HG02884 (cell line): ENCODE results near the gene PPP4R1.

Source experiments
- ATAC-seq: cut with Tn5 transposase; IDR thresholded peaks from one replicate; pipeline ENCODE4 v1.9.1; 2021; ENCODE audit warnings: mild to moderate bottlenecking, moderate library complexity; ENCODE audit not compliant: unreplicated experiment

PPP4R1 gene

DNA sequence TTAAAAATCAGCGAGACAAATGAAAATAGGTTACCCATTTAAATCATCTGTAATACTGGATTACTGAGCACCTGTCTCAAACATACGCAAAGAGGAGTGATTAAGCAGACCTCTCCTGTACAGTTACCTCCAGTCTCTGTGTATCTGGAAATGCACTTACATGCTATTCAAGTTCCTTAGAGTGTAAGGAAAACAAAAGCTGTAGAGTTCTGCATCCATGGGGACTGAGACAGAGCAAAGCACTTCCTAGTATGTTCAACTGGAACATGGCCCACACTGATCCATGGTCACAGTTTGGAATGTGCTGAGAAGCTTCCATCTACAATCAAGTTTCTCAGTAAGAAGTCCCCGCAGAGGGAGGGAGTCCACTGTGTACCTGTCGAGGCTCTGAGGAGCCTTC lies 63.9 kb downstream of the PPP4R1 start:
- ATAC-seq = no peak

DNA sequence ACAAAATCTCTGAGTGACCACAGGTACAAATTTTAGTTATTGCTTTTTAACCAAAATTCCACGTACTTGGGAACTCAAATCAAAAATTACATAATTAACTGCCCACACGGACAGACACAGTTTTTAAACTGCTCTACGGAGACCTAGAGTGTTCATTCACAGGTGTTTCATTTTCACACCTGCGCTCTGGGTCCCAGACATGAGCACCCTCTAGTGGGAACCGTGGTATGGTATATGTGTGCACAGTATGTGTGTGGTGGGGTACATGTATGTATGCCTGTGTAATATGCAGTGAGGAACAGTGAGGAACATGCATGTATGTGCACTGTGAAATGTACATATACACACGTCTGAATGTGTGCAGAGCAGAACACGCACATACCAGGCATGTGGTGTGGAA lies 65.0 kb downstream of the PPP4R1 start:
- ATAC-seq = no peak

DNA sequence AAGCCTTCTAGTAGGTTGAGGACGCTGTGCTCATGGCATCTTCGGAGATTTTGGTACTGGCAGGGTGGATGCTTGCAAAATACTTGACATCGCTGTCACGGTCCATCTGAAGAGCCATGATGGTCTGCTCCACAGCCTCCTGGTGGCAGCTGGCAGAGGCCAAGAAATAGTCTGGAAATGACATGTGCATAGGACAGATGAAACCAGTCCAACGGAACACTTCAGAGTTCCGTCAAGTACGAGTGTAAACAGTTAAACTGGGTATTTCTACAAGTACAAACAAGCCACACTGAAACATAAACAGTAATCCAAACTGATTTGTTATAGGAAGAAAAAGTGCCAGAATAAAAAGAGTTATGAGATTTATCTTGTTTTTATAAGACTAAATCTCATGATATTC lies 66.6 kb downstream of the PPP4R1 start:
- ATAC-seq = no peak

DNA sequence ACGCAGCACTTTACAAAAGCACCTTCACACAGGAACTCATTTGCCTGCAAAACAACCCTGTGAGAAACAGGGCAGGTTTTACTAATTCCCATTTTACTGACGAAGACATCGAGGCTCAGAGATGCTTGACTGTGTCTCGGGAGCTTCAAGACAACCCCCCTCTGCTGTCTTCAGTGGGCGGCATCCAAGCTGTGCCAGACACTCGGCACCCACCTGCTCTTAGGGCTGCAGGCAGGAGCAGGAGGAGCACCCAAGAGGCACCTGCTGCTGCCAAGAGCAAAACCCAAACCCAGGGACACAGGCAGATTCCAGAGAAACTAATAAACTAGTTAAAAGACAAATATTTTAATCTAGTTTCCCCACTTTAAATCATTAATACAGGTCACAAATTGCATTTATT lies 67.9 kb downstream of the PPP4R1 start:
- no peak for ATAC-seq

DNA sequence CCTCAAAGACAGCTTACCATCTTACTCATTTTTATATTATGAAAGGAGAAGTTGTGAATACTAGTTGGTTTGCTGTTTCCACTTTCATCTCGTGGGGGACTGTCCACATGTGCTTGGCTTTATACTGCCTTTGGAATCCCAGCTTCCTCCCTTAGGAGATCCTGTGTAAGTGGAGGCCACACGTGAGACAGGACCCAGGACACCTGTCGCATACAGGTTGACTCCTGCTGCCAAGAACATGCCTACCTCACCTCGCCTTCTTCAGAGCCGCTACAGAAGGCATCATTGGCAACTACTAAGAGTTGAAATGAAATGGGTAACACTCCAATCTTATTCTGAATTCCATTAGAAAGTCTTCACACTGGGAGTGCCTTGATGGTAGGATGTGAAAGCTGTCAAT lies 69.3 kb downstream of the PPP4R1 start:
- no peak for ATAC-seq

DNA sequence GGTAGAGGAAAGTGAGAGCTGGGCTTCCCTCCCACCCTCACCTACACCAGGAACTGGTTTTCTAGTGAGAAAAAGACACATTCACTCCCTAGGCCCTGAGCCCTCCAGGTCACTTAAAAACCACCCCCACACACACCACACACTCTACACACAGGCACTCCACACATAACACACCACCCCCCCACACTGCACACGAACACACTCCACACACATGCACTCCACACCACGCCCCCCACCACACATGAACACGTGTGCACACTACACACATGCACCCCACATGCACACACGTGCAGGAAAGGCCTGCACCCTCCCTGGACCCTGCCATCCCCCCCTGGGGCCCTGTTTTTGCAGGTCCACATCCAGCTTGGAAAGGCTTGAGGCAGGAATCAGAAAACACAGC lies 71.4 kb downstream of the PPP4R1 start:
- ATAC-seq = no peak

DNA sequence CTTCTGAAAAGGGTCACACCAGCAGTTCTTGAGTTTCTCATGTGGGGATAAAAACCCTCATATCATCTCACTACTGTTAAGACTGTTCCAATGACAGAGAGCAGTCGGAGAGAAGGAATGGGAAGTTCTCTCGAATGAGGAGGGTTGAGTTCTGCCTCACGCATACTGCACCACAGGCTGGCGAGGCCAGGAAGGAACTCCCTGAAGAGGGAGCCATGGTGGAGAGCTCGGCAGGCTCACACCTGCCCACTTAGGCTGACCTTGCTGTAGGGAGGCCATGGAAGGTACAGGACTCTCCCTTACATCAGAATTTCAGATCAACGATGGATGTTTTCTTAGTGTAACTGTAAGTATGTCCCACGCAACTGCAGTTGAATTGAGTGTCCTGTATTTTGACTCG lies 74.4 kb downstream of the PPP4R1 start:
- ATAC-seq = no peak

DNA sequence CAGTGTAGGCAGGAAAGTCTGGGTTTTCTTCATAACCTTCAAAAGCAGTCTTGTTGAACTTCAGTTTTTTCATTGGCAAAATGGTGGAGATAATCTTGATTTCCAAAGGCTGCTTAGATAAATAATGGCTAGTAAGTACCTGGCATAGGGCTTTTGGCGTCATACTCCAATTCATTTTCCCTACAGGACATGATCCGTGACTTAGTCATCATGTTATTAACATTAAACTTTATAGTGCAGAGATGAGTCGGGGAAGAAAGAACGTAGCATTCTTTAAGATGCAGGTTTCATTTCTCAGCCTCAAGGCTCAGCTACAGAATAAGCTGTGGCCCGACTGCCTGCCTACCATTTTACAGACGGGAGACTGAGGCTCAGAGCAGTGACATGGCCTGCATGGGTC lies 75.1 kb downstream of the PPP4R1 start:
- ATAC-seq = no peak

DNA sequence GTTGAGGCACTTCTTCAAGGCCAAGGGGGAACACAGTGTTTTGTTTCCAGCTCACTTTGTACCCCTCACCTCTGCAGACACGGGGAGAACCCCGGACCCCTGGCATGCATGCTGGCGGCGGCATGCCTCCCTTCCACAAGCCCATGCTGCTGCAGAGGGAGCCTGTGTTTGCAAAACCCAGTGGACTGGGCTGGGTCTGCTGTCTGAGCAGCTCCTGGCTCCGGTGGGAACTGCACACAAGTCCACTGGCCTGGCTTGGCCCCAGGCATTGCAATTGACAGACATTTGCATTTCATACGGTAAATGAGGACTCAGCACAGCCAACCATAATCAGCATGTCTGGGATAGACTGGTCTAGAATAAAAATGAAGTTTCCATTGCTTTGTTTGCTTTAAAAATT lies 76.7 kb downstream of the PPP4R1 start:
- ATAC-seq = no peak

DNA sequence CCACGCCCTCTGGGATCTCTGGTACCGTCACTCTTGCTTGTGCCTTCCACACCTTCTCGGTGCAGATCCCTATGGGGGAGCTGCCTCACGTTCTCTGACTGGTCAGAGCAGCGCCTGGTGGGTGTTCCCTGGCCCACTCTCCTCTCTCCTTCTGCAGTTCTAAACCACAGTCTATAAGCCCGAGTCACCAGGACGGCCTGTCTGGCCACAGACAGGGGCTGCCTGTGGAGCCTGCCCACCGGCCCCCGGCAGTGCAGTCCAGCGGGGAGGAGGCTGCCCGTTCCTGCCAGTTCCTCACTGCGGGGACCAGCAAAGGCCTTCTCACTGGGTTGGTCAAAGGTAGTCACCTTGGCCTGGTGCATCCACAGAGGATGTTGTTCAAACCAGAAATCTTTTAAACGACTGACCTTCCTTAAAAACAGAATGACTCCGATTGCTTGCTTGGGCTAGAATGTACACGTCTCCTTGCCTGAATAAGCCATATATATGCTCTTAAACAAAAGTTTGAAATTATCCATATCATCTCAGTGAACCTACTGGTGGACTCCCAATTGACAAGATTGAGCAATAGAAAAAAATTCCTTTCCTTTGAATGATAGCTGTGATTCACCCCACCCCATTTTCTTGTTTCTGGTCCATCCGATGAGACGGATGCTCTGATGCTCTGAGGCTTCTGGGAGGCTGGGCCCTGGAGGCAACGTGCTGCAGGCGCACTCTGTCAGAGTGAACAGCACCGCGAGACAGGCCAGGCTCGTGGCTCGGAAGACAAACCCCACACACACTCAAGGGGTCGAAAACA lies 77.8 kb downstream of the PPP4R1 start:
- ATAC-seq = no peak

DNA sequence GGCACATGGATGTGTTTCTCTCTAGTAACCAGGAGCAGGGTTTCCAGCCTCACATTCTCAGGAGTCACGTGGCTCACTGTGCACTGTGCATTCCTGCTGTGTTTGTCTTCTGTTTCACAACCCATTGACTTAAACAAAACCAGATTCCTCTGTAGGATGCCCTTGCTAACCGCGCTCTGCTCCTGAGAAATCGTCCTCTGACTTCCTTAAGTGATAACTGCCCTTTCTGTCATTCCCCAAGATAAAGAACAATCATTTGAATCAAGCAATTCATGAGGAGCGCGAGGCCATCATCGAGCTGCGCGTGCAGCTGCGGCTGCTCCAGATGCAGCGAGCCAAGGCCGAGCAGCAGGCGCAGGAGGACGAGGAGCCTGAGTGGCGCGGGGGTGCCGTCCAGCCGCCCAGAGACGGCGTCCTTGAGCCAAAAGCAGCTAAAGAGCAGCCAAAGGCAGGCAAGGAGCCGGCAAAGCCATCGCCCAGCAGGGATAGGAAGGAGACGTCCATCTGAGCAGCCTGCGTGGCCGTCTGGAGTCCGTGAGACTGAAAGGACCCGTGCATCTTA lies 78.8 kb downstream of the PPP4R1 start:
- no peak for ATAC-seq

DNA sequence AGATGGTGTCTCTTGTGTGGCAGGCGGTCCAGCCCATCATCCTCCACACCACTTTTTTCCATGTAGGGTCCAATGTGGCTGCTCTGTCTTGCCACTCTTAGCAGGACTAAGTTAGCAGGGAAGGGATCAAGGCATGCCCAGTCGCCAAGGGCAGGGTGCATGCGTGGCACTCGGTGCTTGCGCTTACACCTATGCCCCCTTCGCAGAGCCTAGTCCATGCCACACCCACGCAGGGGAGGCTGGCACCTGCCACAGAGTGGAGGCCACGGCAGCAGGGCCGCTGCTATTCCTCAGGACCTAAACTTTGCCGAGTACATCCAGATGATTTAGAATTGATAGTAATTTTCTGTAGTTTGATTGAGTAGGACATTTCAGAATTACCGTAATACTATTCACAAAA lies 79.5 kb downstream of the PPP4R1 start:
- ATAC-seq = no peak

DNA sequence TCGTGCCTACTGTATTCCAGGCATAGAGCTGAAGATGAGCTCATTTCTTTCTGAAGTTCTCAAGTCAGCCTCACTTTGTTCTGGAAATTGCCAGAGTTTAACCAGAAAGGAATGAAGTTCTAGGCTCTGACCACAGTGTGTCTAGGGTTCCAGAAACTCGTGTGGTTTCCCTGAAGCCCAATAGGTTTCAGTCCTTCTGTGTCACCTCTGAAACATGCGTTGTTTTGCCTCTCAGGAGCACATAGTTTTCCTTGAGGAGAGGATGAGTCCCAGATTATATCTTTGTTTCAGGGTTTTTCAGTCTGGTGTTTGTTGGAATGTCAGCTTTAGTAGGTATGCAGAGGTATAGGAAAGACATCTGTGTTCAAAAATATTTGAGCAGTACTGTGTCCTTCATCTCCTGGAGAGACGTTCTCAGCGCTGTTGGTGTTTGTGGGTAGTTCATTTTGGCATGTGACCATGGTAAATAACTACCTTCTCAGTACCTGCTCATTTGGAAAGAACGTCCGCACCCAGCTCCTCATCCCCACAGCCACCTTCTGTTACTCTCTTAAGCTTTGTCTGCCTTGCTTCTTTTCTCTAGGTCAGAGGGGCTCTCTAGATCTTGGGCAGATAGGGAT lies 82.5 kb downstream of the PPP4R1 start:
- ATAC-seq = no peak

DNA sequence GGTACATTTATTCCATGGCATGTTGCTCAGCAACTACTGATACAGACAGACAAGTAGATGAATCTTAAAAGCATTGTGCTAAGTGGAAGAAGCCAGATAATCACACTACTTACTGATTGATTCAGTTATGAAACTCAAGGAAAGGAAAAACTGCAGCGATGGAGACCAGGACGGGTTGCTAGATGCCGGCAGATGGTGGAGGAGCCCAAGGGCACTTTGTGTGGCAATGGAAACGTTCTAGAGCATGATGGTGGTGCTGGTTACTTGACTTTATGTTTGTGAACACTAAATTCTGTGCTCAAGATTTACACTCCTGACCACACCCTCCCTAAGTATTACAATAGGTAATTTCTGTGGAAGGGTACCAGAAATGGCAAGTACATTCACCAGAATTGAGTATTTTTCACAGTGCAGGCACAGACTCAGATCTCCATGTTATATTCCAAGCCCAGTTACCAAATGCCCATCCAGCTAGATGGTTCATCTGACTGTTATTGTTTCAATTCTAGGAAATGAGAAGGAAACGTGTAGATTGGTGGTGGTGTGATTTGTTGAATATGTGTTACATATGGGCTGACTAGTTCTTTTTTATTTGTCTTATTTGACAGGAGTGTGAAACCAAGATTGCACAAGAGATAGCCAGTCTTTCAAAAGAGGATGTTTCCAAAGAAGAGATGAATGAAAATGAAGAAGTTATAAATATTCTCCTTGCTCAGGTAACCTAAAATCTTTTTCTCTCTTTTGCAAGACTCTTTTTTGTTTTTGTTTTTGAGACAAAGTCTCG lies 83.9 kb downstream of the PPP4R1 start:
- ATAC-seq = no peak

DNA sequence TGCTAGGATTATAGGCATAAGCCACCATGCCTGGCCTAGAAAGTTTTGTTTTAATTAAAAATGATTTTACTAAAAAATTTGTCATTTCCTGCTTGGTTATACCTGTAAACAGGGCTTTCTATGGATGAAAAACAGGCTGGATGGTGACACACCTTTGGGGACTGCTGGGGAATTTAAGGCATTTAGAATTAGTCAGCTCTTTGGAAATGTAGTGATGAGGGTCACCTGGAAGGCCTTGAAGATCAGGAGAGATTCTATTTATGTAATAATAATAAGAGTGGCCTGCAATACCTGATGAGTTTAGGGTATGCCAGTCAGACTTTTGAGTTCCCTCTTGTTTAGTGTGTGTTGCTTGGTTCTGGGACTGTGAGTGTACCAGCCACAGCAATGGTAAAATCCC lies 87.9 kb downstream of the PPP4R1 start:
- no peak for ATAC-seq

DNA sequence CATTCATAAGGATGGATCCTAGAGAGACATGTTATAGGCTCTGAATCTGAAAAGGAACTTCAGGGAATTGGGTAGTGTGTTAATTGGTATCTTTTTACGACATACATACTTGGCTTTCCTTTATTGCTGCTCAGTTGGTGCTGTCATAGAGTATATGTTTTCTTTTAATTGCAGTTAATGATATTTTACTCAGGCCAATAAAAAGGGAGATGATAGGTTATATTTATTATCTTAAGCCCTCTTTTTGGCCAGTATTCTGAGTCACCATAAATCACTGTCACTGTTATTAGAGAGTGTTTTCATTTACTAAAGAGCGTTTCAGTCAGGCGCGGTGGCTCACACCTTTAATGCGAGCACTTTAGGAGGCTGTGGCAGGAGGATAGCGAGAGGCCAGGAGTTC lies 91.4 kb downstream of the PPP4R1 start:
- ATAC-seq = no peak

DNA sequence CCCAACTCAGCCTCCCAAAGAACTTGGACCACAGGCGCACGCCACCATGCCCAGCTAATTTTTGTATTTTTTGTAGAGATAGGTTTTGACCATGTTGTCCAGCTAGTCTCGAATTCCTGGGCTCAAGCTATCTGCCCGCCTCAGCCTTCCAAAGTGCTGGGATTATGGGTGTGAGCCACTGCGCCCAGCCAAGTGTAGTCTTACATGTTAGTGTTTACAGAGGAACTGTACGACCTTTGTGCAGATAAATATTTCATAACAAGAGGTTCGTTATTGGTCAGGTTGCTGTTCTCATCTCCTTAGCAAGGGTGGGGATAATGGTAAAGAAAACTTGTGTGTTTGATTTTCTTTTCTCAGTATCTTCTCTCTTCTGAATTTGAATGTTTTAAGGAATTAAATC lies 92.6 kb downstream of the PPP4R1 start:
- no peak for ATAC-seq

DNA sequence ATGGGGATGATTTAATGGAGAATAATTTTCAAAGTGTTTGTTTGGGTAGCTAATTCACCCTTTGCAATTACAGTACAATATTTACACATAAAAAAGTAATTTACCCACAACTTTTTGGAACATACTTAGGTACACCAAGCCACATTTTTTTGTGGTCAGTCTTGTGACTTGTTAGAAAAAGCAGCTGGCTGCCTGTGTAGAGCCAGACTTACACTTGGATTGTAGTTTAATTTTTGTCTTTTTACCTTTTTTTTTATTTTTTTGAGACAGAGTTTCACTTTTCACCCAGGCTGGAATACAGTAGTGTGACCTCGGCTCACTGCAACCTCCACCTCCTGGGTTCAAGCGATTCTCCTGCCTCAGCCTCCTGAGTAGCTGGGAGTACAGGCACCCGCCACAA lies 93.7 kb downstream of the PPP4R1 start:
- no peak for ATAC-seq

DNA sequence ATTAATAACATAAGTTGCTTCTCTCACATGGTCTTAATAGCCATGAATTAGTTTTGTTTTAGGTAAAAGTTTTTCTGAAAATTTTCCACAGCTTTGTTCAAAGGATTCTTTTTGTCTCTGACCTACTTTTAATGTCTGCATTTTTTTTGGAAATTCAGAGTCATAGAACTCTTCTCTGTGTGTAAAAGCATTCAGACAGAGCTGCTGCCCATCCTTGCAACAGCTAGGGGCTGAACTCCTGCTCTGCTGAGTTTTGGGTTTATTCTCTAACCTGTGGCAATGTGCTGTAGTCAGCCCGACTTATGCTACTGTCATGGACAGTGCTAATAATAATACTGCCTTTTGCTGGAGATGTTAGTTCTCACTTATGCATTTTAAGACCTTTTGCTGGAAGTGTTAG lies 95.0 kb downstream of the PPP4R1 start:
- no peak for ATAC-seq

DNA sequence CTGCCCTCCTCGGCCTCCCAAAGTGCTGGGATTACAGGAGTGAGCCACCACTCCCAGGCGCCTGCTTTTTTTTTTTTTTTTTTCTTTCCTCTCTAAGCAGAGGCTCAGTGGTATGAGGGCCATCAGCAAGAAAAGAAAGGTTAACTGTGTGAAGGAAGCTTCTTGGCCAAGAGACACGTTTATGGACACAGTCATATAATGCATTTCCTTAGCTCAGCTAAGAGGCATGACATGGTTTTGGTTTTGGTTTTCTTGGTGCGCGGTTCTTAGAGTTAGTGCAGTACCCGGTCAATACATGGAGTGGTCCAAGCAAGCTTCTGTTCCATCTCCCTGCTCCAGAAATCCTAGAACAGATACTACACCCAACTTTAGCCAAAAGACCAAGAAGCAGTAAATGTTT lies 96.5 kb downstream of the PPP4R1 start:
- ATAC-seq = no peak

DNA sequence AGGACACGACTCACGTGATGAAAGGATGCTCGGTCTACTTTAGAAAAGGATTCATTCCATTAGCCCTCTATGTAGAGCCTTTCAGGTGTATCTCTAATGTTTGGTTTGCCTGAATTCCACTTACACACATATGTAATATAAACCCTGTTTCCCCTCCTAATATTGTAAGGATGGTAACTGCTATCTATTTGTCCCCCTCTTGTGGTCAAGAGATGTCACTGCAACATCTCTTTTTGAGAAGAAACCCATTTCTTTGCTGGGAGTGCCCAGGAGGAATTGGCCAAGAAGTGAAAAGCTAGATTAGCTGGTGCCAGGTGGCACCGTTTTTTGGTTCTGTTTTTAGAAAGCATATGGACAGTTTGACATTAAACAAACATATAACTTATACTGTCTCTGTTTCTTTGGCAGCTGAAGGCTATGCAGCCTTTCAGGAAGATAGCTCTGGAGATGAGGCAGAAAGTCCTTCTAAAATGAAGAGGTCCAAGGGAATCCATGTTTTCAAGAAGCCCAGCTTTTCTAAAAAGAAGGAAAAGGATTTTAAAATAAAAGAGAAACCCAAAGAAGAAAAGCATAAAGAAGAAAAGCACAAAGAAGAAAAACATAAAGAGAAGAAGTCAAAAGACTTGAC lies 97.8 kb downstream of the PPP4R1 start:
- no peak for ATAC-seq
